ENCODE data around the gene CNOT6. TPM values are rescaled to one million over a fixed set of nuclear protein-coding genes. Genes with fewer than 3 reads are reported as not detected.

Gene CNOT6
- total RNA-seq, 4 donors from 2014 or later = 3.8 to 43.5 (median 17.0) TPM

- no peak overlapping the region for H3K4me3 ChIP-seq
- no peaks in the 10 kb centered on the region for H3K4me1 ChIP-seq
- no peak overlapping the region for H3K27ac ChIP-seq
- H3K27me3 ChIP-seq = no peaks in the 10 kb centered on the region
- intact Hi-C loops (cut with DNase I; ENCODE audit: low total_unique reads) = no loop called here
- no peaks in the 10 kb centered on the region for H3K9me3 ChIP-seq
- H3K36me3 ChIP-seq = no peaks in the 10 kb centered on the region
- TF ChIP-seq CTCF (IDR thresholded peaks at IDR 0.05) (no peak), POLR2A (IDR thresholded peaks at IDR 0.05) (no peak)
- no peak for DNase-seq
Measured at GRCh38 chr5:180487556-180487955, 6.6 kb upstream of the CNOT6 start.

GRCh38 chr5:180491496-180491895, 2.7 kb upstream of the CNOT6 start:
- intact Hi-C loops (cut with DNase I; ENCODE audit: low total_unique reads) = no loop called here
- no peaks in the 10 kb centered on the region for H3K9me3 ChIP-seq
- no peak overlapping the region for H3K4me3 ChIP-seq
- H3K4me1 ChIP-seq = peaks cover 0 to 4% of the 10 kb centered on the region in 2 donors
- no peak for DNase-seq
- no peaks in the 10 kb centered on the region for H3K27me3 ChIP-seq
- TF ChIP-seq POLR2A (IDR thresholded peaks at IDR 0.05) = no peak
- TF ChIP-seq CTCF (IDR thresholded peaks at IDR 0.05) = no peak
- H3K36me3 ChIP-seq = no peaks in the 10 kb centered on the region
- H3K27ac ChIP-seq = no peak overlapping the region

GRCh38 chr5:180492226-180492903, 1.8 kb upstream of the CNOT6 start:
- TF ChIP-seq CTCF (IDR thresholded peaks at IDR 0.05) = no peak
- TF ChIP-seq POLR2A (IDR thresholded peaks at IDR 0.05) = no peak
- H3K36me3 ChIP-seq = no peaks in the 10 kb centered on the region
- H3K9me3 ChIP-seq = no peaks in the 10 kb centered on the region
- no peak for DNase-seq
- peaks cover 0 to 4% of the 10 kb centered on the region in 2 donors for H3K4me1 ChIP-seq
- no peak overlapping the region for H3K4me3 ChIP-seq
- H3K27ac ChIP-seq = no peak overlapping the region
- no peaks in the 10 kb centered on the region for H3K27me3 ChIP-seq
- intact Hi-C loops (cut with DNase I; ENCODE audit: low total_unique reads) = no loop called here

- H3K27me3 ChIP-seq = no peaks in the 10 kb centered on the region
- no peak for TF ChIP-seq POLR2A (IDR thresholded peaks at IDR 0.05)
- peak in 1 of 4 experiments; percentile 11 for TF ChIP-seq CTCF (IDR thresholded peaks at IDR 0.05)
- no peaks in the 10 kb centered on the region for H3K36me3 ChIP-seq
- H3K4me1 ChIP-seq = peaks cover 0 to 4% of the 10 kb centered on the region in 2 donors
- H3K4me3 ChIP-seq = peak overlapping the region; percentile 55 to 92
- H3K27ac ChIP-seq = peak overlapping the region; percentile 87 to 88
- peak in 1 of 2 donors; percentile 29 for DNase-seq
- no peaks in the 10 kb centered on the region for H3K9me3 ChIP-seq
- intact Hi-C loops (cut with DNase I; ENCODE audit: low total_unique reads) = no loop called here
Measured at GRCh38 chr5:180494510-180495181, 467 bp downstream of the CNOT6 start.

- no peaks in the 10 kb centered on the region for H3K9me3 ChIP-seq
- H3K27me3 ChIP-seq = no peaks in the 10 kb centered on the region
- peak overlapping the region; percentile 87 to 88 for H3K27ac ChIP-seq
- peak overlapping the region; percentile 55 to 92 for H3K4me3 ChIP-seq
- no peak for TF ChIP-seq POLR2A (IDR thresholded peaks at IDR 0.05)
- no peak for TF ChIP-seq CTCF (IDR thresholded peaks at IDR 0.05)
- peaks cover 0 to 4% of the 10 kb centered on the region in 2 donors for H3K4me1 ChIP-seq
- H3K36me3 ChIP-seq = no peaks in the 10 kb centered on the region
- intact Hi-C loops (cut with DNase I; ENCODE audit: low total_unique reads) = no loop called here
- no peak for DNase-seq
Measured at GRCh38 chr5:180495292-180495691, 1.1 kb downstream of the CNOT6 start.

Measured in uterus (tissue), 4 donors.